CD4-positive, alpha-beta T cell treated with Interleukin-2 at 100 ng/mL for 4 hours (primary cell): Measurements from ENCODE around the gene TMEM95.
"Not testable (repeated sequence)": the region's sequence is repeated elsewhere in the genome, so short reads cannot be mapped to it uniquely, and the experiment has no call there.

ENCODE experiments used
- DNase-seq: peaks from one replicate; pipeline ENCODE4 v3.0.0-alpha.2; 2020; ENCODE audit warnings: low spot score

The TMEM95 gene

DNA sequence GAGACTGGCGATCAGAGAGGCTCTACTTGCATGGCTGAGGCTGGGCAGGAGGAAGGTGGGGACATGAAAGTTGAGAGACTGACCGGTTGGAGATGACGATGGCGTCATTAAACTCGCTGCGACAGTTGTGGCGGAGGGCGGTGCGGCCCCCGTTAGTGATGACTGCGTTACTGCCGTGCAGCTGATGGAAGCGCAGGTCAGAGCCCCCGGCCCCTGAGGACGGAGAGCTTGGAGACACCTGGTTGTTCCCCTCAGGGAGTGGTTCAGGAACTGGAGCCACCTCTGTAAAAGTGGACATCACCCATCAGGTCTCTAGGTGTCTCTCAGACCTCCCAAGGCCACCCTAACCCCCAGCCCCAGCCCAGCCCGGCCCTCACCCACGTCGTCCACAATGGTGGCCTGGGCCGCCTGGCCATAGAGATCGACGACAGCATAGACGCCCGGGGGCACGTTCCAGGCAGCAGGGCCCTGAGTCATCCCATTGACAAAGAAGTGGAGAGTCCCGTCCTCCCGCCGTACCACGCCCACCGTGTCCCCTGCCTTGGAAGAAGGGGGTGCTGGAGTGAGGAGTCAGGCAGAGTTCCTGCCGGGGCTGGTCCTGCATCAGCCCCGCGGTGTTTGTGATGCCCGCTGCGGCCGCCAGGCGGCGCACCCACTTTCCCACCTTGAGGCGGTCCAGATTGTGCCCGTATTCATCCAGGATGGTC lies 31.1 kb upstream of the TMEM95 start:
- peak; percentile 68 for DNase-seq

DNA sequence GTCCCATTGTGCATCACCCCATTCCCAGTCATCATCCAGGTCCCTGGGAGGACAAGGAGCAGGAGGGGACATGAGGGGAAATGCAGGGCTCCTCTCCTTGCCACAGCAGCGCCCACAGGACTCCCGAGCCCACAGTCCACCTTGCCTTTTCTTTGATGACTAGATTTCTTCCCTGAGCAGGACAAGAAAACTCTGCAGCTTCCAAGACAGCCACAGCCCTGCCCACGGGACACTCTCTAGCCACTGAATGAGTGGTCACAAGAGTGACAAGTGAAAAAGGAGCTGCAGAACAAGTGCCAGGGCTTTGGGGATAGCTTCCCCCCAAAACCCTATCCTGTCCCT lies 30.5 kb upstream of the TMEM95 start:
- DNase-seq: no peak

DNA sequence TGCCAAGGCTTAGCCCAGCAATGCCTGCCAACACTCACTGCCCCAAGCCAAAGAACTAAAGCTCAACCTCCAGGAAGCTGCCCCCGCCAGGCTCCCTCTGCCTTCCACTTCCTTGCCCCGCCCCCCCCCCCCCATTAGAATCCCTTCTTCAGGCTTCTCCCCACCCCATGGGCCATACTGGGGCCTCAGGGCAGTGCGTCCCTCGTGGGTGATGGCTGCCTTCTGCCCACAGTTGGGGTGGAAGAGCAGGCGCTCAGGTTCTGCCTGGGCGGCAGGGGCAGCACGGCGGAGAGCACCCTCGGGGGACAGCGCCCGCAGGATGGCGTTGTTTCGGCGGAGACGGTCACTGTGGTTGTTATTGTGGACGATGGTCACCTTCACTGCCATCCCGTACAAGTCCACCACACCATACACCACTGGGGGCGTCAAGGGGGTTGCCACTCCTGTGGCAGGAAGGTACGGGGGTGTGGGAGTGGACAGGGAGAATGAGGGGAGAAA lies 29.9 kb upstream of the TMEM95 start:
- no peak for DNase-seq

DNA sequence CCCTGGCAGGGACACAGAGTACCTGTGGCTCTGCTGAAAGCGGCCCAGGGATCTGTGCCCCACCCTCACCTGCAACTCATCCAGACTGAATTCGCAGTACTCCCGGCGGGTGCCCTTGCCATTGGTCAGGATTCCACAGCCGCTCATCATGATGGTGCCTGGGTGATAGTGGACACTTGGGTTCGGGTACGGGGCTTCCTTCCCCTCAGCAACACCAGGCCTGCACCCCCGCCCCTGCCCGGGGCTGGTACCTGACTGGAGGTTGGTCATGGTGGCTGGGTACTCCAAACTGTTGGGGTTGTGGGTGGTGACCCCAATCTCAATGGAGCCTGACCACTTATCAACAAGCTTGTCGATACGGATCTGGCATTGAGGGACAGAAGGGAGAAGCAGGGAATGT lies 28.8 kb upstream of the TMEM95 start:
- DNase-seq: no peak

DNA sequence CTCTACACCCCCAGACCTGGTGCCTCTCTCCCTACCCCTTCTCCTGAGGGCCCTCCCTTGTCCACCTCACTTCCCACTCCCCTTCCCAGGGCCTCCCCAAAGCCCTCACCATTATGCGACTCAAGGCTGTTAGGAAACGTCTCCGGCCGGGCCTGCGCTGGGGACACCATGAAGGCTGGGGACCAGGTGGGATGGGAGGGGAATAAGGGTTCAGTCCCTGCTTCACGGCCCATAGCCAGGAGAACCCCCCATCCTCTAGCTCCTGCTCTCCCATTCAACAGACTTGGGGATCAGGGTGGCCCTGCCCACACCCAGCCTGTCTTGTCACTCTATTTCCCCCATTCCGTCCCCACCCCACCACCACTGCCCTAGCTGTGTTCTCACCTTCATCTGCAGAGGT lies 27.9 kb upstream of the TMEM95 start:
- DNase-seq: no peak

- DNase-seq: no peak
Observed at GRCh38 chr17:7327501-7327900, 27.5 kb upstream of the TMEM95 start.

DNA sequence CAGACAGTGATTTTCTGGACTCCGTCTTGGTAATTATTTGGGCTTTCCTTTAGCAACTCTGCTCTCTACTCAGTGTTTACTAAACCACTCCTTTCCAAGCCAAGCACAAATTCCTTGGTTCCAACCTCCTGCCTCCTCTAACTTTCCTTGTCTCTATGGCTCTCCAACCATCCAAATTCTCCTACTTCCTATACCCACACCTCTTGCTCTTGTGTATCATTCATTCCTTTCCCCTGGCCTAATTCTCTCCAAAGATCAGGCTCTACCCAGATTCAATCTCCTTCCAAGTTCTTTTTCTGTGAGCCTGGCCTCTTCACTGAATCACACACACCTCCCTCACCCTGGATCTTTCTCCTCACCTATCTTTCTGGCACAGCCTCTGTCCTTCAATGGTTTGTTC lies 26.9 kb upstream of the TMEM95 start:
- DNase-seq: no peak

DNA sequence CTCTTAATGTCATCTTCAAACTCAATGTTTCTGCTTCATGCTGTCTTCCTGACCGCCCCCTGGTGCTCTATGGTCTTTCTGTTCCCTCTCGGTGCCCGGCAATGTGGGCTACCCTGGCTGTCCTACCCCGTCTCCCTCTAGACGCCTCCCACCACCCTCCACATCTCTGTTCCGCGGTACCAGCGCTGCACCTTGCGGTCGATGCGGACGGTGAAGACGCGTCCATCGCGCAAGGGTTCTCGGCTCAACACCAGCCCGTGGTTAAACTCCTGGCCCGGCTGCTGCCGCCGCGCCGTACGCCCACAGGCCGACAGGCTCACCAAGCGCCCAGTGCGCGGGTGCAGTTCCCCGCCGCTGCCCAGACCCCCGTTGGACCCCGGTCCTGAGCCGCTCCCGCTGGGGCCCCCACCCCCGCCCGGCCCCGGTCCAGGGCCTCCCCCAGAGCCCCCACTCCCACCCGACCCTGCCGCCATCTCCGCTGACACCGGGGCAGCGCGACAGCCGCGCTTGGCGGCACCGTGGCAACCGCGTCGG lies 26.0 kb upstream of the TMEM95 start, which contains the start of gene NEURL4:
TSS of gene NEURL4 (minus strand) at position 496 of the 534 bp plus-strand sequence. CDS start at position 473, 23 bp downstream.
- DNase-seq: peak; percentile 20

DNA sequence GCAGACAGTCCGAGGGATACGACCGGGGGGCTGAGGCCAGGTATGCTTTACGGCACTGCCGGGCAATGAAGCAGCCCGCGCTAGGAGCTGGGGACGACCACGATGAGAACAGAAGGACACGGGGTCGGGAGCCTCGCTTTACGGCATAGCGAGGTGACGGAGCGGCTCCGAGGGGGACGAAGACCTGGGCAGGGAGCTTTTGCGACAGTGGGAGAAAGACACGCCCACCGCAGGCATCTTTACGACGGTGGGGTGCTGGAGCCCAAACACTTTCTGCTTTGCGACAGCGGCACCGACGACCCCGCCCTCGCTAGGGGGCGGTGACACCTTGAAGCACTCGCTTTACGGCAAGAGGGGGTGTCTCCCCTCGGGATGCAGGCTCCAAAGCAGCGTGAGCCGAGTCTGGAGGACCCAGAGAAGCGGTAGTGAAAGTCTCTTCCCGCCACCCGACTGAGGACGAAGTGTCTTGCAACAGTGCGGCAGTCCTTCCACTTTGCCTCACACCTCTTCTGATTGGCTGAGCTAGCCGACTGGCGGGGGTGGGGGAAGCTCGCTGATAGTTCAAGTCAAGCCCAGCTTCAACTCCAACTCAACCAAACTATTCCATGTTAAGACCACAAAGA lies 25.5 kb upstream of the TMEM95 start:
- peak; percentile 98 for DNase-seq

- DNase-seq: peak; percentile 79
Observed at GRCh38 chr17:7329997-7330637, 24.8 kb upstream of the TMEM95 start.

DNA sequence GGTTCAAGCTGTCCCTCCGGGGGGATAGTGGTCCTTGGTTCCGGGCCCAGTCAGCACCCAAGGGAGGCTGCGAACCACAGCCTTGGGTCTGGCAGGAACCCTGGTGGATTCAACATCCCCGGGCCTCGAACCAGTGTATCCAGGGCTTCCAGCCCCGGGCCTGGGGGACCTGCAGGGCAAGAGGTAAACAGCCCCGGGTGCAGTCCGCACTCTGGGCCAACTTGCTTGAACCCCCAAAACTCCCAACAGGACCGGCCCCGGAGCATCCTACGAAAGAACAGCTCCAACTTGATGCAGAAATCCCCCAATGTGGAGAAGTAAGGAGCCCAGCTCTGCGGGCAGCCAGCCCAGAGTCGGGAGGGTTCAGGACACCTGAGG lies 24.3 kb upstream of the TMEM95 start:
- DNase-seq: no peak

GRCh38 chr17:7332111-7332510 lies 22.8 kb upstream of the TMEM95 start:
- no peak for DNase-seq

DNA sequence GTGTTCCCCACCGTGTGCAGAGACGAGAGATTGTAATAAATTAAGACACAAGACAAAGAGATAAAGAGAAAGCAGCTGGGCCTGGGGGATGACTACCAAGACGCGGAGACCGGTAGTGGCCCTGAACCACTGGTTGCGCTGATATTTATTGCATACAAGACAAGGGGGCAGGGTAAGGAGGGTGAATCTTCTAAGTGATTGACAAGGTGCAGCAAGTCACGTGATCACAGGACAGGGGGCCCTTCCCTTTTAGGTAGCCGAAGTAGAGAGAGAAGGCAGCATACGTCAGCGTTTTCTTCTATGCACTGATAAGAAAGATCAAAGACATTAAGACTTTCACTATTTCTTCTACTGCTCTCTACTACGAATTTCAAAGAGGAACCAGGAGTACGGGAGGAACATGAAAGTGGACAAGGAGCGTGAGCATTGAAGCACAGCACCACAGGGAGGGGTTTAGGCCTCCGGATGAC lies 22.3 kb upstream of the TMEM95 start:
- peak; percentile 61 for DNase-seq

DNA sequence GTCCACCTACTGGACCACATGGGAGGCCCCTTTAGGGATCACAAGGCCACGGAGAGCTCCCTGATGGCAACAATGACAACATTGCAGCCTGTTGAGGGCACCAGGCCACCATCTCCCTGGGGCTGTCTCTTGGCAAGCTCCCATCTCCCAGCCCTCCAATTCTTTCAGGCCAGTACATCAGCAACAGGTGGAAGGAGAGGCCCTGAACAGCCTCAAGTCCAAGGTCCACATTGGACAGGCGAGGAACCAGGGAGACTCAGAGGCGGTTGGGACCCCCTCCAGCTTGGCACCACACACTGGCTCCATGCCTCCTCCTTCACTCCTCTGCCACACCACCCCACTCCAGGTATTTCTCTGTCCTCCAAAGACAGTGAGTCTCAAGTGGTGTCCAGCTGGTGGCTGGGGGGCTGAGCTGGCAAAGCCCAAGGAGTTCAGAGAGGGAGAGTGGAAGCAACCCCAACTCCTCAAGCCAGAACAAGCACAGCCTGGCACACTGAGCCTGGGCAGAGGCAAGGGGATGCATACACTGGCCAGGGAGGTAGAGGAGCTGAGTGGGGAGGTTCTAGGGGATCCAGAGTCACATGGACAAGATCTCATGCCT lies 19.9 kb upstream of the TMEM95 start:
- DNase-seq: no peak

DNA sequence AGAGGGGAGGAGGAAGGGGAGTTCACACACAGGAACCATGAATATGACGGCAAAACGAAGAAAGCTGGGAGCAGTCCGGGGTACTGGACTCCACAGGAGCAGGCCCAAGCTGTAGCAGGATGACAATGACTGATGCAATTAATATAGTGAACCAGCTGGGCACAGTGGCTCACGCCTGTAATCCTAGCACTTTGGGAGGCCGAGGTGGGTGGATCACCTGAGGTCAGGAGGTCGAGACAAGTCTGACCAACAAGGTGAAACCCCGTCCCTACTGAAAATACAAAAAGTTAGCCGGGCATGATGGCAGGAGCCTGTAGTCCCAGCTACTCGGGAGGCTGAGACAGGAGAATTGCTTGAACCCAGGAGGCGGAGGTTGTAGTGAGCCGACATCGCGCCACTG lies 19.2 kb upstream of the TMEM95 start:
- not testable (repeated sequence) for DNase-seq

DNA sequence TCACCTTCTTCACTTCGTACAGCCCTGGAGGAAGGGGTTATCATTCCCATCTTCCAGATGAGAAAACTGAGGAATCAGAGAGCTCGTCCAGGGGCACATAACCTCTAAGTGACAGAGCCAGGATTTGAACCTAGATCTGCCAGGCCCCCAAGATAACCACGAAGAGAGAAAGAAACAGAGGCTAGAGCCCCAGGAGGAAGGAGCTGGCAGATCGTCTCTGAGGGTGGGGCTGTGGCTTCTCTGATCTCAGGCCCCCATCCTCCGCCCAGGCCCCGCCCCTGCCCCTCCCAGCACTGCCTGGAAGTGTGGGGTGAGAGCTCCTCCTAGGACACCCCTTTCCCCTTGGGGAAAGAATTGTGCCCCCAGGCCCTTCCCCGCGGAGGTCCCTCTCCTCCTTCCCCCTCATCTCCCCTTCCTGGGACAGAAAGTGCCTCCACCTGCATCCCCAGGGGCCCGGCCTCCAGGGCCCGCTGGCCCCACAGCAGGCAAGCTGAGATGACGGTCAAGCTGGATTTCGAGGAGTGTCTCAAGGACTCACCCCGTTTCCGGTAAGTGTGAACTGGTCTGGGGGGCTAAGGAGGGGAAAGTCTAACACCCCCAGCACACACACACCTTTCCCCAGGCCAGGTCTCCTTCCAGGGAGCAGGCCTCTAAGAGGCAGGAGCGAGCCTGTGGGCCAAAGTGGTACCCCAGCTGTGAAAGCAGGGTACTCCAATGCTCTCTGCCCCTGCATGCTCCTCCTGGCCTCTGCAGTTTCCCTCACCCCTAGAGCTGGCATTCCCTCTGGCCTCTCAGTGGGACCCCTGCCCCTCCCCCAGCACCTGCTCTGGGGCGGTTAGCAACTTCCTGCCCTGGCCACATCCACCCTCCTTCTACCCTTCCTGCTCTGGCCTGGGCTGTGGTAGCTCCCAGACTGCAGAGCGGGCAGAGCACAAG lies 18.4 kb upstream of the TMEM95 start, which contains the start of gene ACAP1:
TSS of gene ACAP1 (plus strand) at position 290 of the 936 bp plus-strand sequence. CDS start at position 496, 206 bp downstream.
- DNase-seq: peak; percentile 87

- not testable (repeated sequence) for DNase-seq
Observed at GRCh38 chr17:7337600-7337999, 17.4 kb upstream of the TMEM95 start.

GRCh38 chr17:7340179-7340578 lies 14.8 kb upstream of the TMEM95 start:
- DNase-seq: no peak

DNA sequence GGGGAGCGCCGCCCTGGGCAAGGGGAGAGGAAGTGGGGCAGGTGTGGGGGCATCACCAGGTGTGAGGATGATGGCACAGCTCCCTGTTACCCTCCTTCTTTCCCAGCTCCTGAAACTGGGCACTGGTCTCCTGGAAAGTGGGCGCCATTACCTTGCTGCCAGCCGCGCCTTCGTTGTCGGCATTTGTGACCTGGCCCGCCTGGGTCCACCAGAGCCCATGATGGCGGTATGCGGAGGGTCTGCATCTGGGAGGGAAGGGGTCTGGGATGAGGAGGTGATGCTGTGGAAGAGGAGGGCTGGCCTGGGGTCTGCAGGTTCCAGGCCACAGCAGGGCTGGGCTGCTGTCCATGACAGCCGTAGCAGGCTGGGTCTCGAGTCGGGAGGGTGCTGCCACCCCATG lies 13.1 kb upstream of the TMEM95 start:
- no peak for DNase-seq

DNA sequence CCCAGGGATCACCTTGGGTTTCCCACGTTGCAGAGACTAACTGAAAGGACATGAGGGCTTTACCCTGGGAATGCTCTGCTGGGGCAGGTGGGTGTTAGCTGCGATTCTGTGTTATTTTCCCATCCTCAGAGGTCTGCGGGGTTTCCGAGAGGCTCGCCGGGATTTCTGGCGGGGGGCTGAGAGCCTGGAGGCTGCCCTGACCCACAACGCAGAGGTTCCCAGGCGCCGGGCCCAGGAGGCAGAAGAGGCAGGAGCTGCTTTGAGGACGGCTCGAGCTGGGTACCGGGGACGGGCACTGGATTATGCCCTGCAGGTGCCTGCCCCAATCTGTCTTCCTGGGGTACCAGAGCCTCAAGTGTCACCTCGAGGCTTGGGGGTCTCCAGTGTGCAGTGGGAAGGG lies 11.7 kb upstream of the TMEM95 start:
- no peak for DNase-seq
